ENCODE results near the gene PROC.

PROC gene

GRCh38 chr2:127425540-127426490, 7.6 kb downstream of the PROC start:
- no peaks in the 10 kb centered on the region for H3K36me3 ChIP-seq (ENCODE audit: insufficient read depth, low read length)
- H3K9me3 ChIP-seq (ENCODE audit: low read depth, low read length), result no peaks in the 10 kb centered on the region
- H3K4me3 ChIP-seq, result no peak overlapping the region
- no peak for DNase-seq (ENCODE audit: low read depth, low spot score)
- H3K27ac ChIP-seq, result no peak overlapping the region
- H3K9ac ChIP-seq (ENCODE audit: insufficient read length), result no peak overlapping the region
- TF ChIP-seq POLR2AphosphoS5 (IDR thresholded peaks at IDR 0.05; ENCODE audit: borderline replicate concordance, low read depth, low read length), result no peak
- TF ChIP-seq FOXP2 (optimal IDR thresholded peaks at IDR 0.05; ENCODE audit: control extremely low read depth, extremely low read length, insufficient read depth), result no peak
- no peak for TF ChIP-seq EZH2 (IDR thresholded peaks at IDR 0.05)

- no peak overlapping the region for H3K4me3 ChIP-seq
- no peaks in the 10 kb centered on the region for H3K36me3 ChIP-seq (ENCODE audit: insufficient read depth, low read length)
- H3K9ac ChIP-seq (ENCODE audit: insufficient read length), result no peak overlapping the region
- DNase-seq (ENCODE audit: low read depth, low spot score), result no peak
- no peak for TF ChIP-seq EZH2 (IDR thresholded peaks at IDR 0.05)
- TF ChIP-seq FOXP2 (optimal IDR thresholded peaks at IDR 0.05; ENCODE audit: control extremely low read depth, extremely low read length, insufficient read depth), result no peak
- TF ChIP-seq POLR2AphosphoS5 (IDR thresholded peaks at IDR 0.05; ENCODE audit: borderline replicate concordance, low read depth, low read length), result no peak
- H3K27ac ChIP-seq, result no peak overlapping the region
- H3K9me3 ChIP-seq (ENCODE audit: low read depth, low read length), result no peaks in the 10 kb centered on the region
Observed at GRCh38 chr2:127426501-127427354, 8.5 kb downstream of the PROC start.

DNA sequence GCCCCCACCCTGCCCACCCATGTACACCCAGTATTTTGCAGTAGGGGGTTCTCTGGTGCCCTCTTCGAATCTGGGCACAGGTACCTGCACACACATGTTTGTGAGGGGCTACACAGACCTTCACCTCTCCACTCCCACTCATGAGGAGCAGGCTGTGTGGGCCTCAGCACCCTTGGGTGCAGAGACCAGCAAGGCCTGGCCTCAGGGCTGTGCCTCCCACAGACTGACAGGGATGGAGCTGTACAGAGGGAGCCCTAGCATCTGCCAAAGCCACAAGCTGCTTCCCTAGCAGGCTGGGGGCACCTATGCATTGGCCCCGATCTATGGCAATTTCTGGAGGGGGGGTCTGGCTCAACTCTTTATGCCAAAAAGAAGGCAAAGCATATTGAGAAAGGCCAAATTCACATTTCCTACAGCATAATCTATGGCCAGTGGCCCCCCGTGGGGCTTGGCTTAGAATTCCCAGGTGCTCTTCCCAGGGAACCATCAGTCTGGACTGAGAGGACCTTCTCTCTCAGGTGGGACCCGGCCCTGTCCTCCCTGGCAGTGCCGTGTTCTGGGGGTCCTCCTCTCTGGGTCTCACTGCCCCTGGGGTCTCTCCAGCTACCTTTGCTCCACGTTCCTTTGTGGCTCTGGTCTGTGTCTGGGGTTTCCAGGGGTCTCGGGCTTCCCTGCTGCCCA, 9.3 kb downstream of the PROC start:
- H3K27ac ChIP-seq, result no peak overlapping the region
- no peak overlapping the region for H3K9ac ChIP-seq (ENCODE audit: insufficient read length)
- H3K4me3 ChIP-seq, result no peak overlapping the region
- no peak for DNase-seq (ENCODE audit: low read depth, low spot score)
- no peaks in the 10 kb centered on the region for H3K36me3 ChIP-seq (ENCODE audit: insufficient read depth, low read length)
- H3K9me3 ChIP-seq (ENCODE audit: low read depth, low read length), result no peaks in the 10 kb centered on the region
- TF ChIP-seq EZH2 (IDR thresholded peaks at IDR 0.05) (no peak), POLR2AphosphoS5 (IDR thresholded peaks at IDR 0.05; ENCODE audit: borderline replicate concordance, low read depth, low read length) (no peak), FOXP2 (optimal IDR thresholded peaks at IDR 0.05; ENCODE audit: control extremely low read depth, extremely low read length, insufficient read depth) (no peak)

GRCh38 chr2:127428057-127428814, 10.0 kb downstream of the PROC start:
- Histone ChIP-seq H3K9me3 (ENCODE audit: low read depth, low read length) (no peaks in the 10 kb centered on the region), H3K36me3 (ENCODE audit: insufficient read depth, low read length) (no peaks in the 10 kb centered on the region), H3K9ac (ENCODE audit: insufficient read length) (no peak overlapping the region), H3K4me3 (no peak overlapping the region), H3K27ac (no peak overlapping the region)
- TF ChIP-seq FOXP2 (optimal IDR thresholded peaks at IDR 0.05; ENCODE audit: control extremely low read depth, extremely low read length, insufficient read depth) (no peak), EZH2 (IDR thresholded peaks at IDR 0.05) (no peak), POLR2AphosphoS5 (IDR thresholded peaks at IDR 0.05; ENCODE audit: borderline replicate concordance, low read depth, low read length) (no peak)
- no peak for DNase-seq (ENCODE audit: low read depth, low spot score)

- Histone ChIP-seq H3K27ac (no peak overlapping the region), H3K4me3 (no peak overlapping the region), H3K36me3 (ENCODE audit: insufficient read depth, low read length) (no peaks in the 10 kb centered on the region), H3K9ac (ENCODE audit: insufficient read length) (no peak overlapping the region), H3K9me3 (ENCODE audit: low read depth, low read length) (no peaks in the 10 kb centered on the region)
- TF ChIP-seq FOXP2 (optimal IDR thresholded peaks at IDR 0.05; ENCODE audit: control extremely low read depth, extremely low read length, insufficient read depth) (no peak), EZH2 (IDR thresholded peaks at IDR 0.05) (no peak), POLR2AphosphoS5 (IDR thresholded peaks at IDR 0.05; ENCODE audit: borderline replicate concordance, low read depth, low read length) (no peak)
- no peak for DNase-seq (ENCODE audit: low read depth, low spot score)
Observed at GRCh38 chr2:127428815-127429109, 10.5 kb downstream of the PROC start.

DNA sequence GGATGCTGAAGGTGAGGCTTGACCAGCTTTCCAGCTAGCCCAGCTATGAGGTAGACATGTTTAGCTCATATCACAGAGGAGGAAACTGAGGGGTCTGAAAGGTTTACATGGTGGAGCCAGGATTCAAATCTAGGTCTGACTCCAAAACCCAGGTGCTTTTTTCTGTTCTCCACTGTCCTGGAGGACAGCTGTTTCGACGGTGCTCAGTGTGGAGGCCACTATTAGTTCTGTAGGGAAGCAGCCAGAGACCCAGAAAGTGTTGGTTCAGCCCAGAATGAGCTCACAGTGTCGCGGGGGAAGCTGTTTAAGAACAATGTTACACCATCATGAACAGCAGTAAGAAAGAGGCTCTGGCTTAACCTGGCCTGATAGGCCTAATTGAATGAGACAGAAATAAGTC, 11.1 kb downstream of the PROC start:
- Histone ChIP-seq H3K9me3 (ENCODE audit: low read depth, low read length) (no peaks in the 10 kb centered on the region), H3K36me3 (ENCODE audit: insufficient read depth, low read length) (no peaks in the 10 kb centered on the region), H3K9ac (ENCODE audit: insufficient read length) (no peak overlapping the region), H3K4me3 (no peak overlapping the region), H3K27ac (no peak overlapping the region)
- no peak for DNase-seq (ENCODE audit: low read depth, low spot score)
- TF ChIP-seq FOXP2 (optimal IDR thresholded peaks at IDR 0.05; ENCODE audit: control extremely low read depth, extremely low read length, insufficient read depth), result no peak
- TF ChIP-seq EZH2 (IDR thresholded peaks at IDR 0.05), result no peak
- TF ChIP-seq POLR2AphosphoS5 (IDR thresholded peaks at IDR 0.05; ENCODE audit: borderline replicate concordance, low read depth, low read length), result no peak

DNA sequence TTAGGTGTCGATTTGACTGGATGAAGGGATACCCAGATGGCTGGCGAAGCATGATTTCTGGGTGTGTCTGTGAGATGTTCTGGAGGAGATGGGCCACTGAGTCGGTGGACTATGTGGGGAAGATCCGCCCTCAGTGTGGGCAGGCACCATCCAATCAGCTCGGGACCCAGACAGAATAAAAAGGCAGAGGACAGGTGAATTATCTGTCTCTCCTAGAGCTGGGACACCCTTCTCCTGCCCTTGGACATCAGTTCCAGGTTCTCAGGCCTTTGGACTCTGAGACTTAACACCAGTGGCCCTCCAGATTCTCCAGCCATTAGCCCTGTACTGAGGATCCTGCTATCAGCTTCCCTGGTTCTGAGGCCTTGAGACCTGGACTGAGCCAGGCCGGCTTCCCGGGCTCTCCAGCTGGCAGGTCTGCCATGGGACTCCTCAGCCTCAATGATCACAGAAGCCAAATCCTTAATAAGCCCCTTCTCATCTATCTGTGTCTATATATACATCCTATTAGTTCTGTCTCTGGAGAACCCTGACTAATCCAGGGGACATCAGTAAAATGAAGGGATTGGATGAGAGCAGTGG, 11.7 kb downstream of the PROC start:
- Histone ChIP-seq H3K9me3 (ENCODE audit: low read depth, low read length) (no peaks in the 10 kb centered on the region), H3K4me3 (no peak overlapping the region), H3K27ac (no peak overlapping the region), H3K36me3 (ENCODE audit: insufficient read depth, low read length) (no peaks in the 10 kb centered on the region), H3K9ac (ENCODE audit: insufficient read length) (no peak overlapping the region)
- TF ChIP-seq POLR2AphosphoS5 (IDR thresholded peaks at IDR 0.05; ENCODE audit: borderline replicate concordance, low read depth, low read length) (no peak), EZH2 (IDR thresholded peaks at IDR 0.05) (no peak), FOXP2 (optimal IDR thresholded peaks at IDR 0.05; ENCODE audit: control extremely low read depth, extremely low read length, insufficient read depth) (no peak)
- no peak for DNase-seq (ENCODE audit: low read depth, low spot score)
